AG09319 (cell line): ENCODE results near the gene OR56A4.
"Not testable (repeated sequence)": the region's sequence is repeated elsewhere in the genome, so short reads cannot be mapped to it uniquely, and the experiment has no call there.

ENCODE experiments used
- DNase-seq: peaks from one replicate; pipeline ENCODE4 v3.0.0-alpha.2; 2010; ENCODE audit warnings: low read depth; ENCODE audit errors: extremely low read depth
- TF ChIP-seq, protein P1 (sequence below): IDR thresholded peaks from 2 replicates; pipeline ENCODE4 v1.5.1; 2011; ENCODE audit warnings: low read depth, mild to moderate bottlenecking, inconsistent platforms, low read length, moderate library complexity

The OR56A4 gene

DNA sequence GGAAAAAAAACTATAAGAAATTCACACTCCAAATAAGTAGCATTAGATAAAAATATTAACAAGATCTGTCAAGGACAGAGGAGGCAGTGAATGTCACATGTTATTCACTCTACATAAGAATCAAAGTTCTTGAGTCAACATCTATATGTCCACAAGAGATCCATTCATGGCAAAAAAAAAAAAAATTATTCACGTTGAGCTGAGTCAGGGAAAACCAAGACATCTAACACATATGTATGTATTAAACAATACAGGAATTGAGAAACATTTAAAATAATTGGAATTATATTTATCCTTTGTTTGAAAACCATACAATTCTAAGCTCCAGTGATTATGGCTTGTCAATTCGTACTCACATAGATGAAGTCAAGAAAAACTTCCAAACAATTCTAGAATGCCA is 39.8 kb downstream of the OR56A4 start:
- TF ChIP-seq, protein P1, sequence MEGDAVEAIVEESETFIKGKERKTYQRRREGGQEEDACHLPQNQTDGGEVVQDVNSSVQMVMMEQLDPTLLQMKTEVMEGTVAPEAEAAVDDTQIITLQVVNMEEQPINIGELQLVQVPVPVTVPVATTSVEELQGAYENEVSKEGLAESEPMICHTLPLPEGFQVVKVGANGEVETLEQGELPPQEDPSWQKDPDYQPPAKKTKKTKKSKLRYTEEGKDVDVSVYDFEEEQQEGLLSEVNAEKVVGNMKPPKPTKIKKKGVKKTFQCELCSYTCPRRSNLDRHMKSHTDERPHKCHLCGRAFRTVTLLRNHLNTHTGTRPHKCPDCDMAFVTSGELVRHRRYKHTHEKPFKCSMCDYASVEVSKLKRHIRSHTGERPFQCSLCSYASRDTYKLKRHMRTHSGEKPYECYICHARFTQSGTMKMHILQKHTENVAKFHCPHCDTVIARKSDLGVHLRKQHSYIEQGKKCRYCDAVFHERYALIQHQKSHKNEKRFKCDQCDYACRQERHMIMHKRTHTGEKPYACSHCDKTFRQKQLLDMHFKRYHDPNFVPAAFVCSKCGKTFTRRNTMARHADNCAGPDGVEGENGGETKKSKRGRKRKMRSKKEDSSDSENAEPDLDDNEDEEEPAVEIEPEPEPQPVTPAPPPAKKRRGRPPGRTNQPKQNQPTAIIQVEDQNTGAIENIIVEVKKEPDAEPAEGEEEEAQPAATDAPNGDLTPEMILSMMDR, result no peak
- DNase-seq, result no peak

DNA sequence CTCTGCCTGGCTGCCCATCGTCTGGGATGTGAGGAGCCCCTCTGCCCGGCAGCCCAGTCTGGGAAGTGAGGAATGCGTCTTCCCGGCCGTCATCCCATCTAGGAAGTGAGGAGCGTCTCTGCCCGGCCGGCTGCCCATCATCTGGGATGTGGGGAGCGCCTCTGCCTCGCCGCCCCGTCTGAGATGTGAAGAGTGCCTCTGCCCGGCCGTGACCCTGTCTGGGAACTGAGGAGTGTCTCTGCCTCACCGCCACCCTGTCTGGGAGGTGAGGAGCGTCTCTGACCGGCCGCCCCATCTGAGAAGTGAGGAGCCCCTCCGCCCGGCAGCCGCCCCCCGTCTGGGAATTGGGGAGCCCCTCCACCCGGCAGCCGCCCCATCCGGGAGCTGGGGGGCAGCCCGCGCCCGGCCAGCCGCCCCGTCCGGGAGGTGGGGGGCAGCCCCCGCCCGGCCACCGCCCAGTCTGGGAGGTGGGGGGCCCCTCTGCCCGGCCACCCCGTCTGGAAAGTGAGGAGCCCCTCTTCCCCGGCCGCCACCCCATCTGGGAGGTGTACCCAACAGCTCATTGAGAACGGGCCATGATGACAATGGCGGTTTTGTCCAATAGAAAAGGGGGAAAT is 45.9 kb downstream of the OR56A4 start:
- DNase-seq, result not testable (repeated sequence)

- TF ChIP-seq, protein P1, result no peak
- no peak for DNase-seq
These were observed 51.2 kb downstream of the OR56A4 start for GRCh38 chr11:5955586-5955985.
